GM12878 (cell line): Measurements from ENCODE around the gene ZNF391. TPM values are rescaled to one million over a fixed set of nuclear protein-coding genes. Genes with fewer than 3 reads are reported as not detected.

ENCODE experiments used
- ATAC-seq: fragments of 200-7000 bp; cut with Tn5 transposase; 3 replicates; pipeline ENCODE4 v1.9.1; 2020; ENCODE audit warnings: mild to moderate bottlenecking, moderate library complexity
- BruUV-seq: library from RNA; stranded (reverse); fragments of 400-500 nt; replicated peaks from 2 replicates; lab custom pipeline; 2021; lab: Mats Ljungman, UMichigan
- CTCF ChIA-PET: fragments of 300-600 bp; sonication (Branson Sonifier 250); formaldehyde crosslinking; extraction: SDS; loops from one replicate; lab custom pipeline; 2021; ENCODE audit warnings: inconsistent platforms; lab: Yijun Ruan, JAX
- POLR2A ChIA-PET: fragments of 350-600 bp; formaldehyde crosslinking; extraction: SDS; loops from one replicate; lab custom pipeline; 2021; ENCODE audit warnings: inconsistent platforms; lab: Charles Lee
- RAD21 ChIA-PET: fragments of 300-600 bp; sonication (Branson Sonifier 250); formaldehyde crosslinking; loops from one replicate; lab custom pipeline; 2023; ENCODE audit warnings: antibody characterized with exemption; ENCODE audit not compliant: unreplicated experiment; lab: Charles Lee
- SMC1A ChIA-PET: fragments of 300-600 bp; sonication (Branson Sonifier 250); formaldehyde crosslinking; loops from one replicate; lab custom pipeline; 2023; ENCODE audit not compliant: unreplicated experiment, uncharacterized antibody; lab: Charles Lee
- DNase-seq: peaks from one replicate; pipeline ENCODE4 v3.0.0-alpha.2; 2011; ENCODE audit warnings: low read depth, low spot score
- FAIRE-seq: peaks from 3 replicates; lab custom pipeline; 2011; peaks lifted over from hg19 to GRCh38; lab: Jason Lieb, UNC
- H2AFZ ChIP-seq: 2 replicates; pipeline ENCODE4 v1.6.0; 2011; ENCODE audit warnings: low read depth, low read length, control low read depth; ENCODE audit not compliant: control insufficient read depth
- H3K27ac ChIP-seq: 2 replicates; pipeline ENCODE4 v1.5.1; 2011; ENCODE audit warnings: control low read depth; ENCODE audit not compliant: control insufficient read depth, insufficient read depth
- H3K27me3 ChIP-seq, 2 experiments: replicated peaks in 1 of 2; 2 replicates each; pipeline versions ENCODE4 v1.6.0 to v1.6.1; 2011; ENCODE audit warnings: low read length in 1 of 2; ENCODE audit not compliant: control insufficient read depth in 2 of 2, insufficient read depth in 2 of 2
- H3K36me3 ChIP-seq, 2 experiments: 2 replicates each; pipeline ENCODE4 v1.5.1; 2011; ENCODE audit warnings: low read length in 1 of 2; ENCODE audit not compliant: control insufficient read depth in 2 of 2, insufficient read depth in 2 of 2
- H3K4me1 ChIP-seq: 2 replicates; pipeline ENCODE4 v1.6.1; 2011; ENCODE audit warnings: mild to moderate bottlenecking, low read length, moderate library complexity, mixed read lengths; ENCODE audit not compliant: control insufficient read depth, insufficient read depth
- H3K4me2 ChIP-seq: 2 replicates; pipeline ENCODE4 v1.6.0; 2011; ENCODE audit warnings: control low read depth; ENCODE audit not compliant: control insufficient read depth, insufficient read depth
- H3K4me3 ChIP-seq: fragments of 200-600 bp; sonication (generic); 2 replicates; pipeline ENCODE4 v1.5.1; 2016
- H3K79me2 ChIP-seq: 2 replicates; pipeline ENCODE4 v1.6.0; 2011; ENCODE audit warnings: low read length; ENCODE audit not compliant: control insufficient read depth, insufficient read depth
- H3K9ac ChIP-seq: 2 replicates; pipeline ENCODE4 v1.8.0; 2011; ENCODE audit warnings: low read length, control low read depth, mixed read lengths; ENCODE audit not compliant: control insufficient read depth, insufficient read depth
- H3K9me3 ChIP-seq: replicated peaks from 3 replicates; pipeline ENCODE4 v1.5.1; 2011; ENCODE audit warnings: mild to moderate bottlenecking, low read length; ENCODE audit not compliant: control insufficient read depth, insufficient read depth
- H4K20me1 ChIP-seq: 2 replicates; pipeline ENCODE4 v1.6.0; 2011; ENCODE audit not compliant: control insufficient read depth, insufficient read depth
- CBX5 ChIP-seq: sonication (generic); IDR thresholded peaks from 2 replicates; pipeline ENCODE4 v1.6.1; 2016; ENCODE audit warnings: low read depth, moderate library complexity, mild to moderate bottlenecking, inconsistent platforms
- DPF2 ChIP-seq: fragments of 450-650 bp; IDR thresholded peaks from 2 replicates; pipeline ENCODE4 v1.6.1; 2017; ENCODE audit warnings: mild to moderate bottlenecking
- KLF5 ChIP-seq: fragments of 450-650 bp; IDR thresholded peaks from 2 replicates; pipeline ENCODE4 v1.6.1; 2014; ENCODE audit warnings: mild to moderate bottlenecking; ENCODE audit not compliant: partially characterized antibody
- ZNF274 ChIP-seq: IDR thresholded peaks from one replicate; pipeline ENCODE4 v1.8.0; 2011; ENCODE audit not compliant: insufficient read length, insufficient read depth
- WGBS: methylation state at CpG from one replicate; pipeline ENCODE4 v1.1.6; 2016; ENCODE audit warnings: low lambda C conversion rate; ENCODE audit not compliant: insufficient replicate concordance, insufficient coverage; ENCODE audit errors: missing lambda C conversion rate; 5-methylcytosine and 5-hydroxymethylcytosine counted together
- in situ Hi-C: fragments of 300-500 bp; cut with MboI; formaldehyde crosslinking; loops from 9 replicates; pipeline ENCODE4 v1.14.3; 2018; ENCODE audit warnings: mixed read lengths
- intact Hi-C: fragments of 100-400 bp; cut with micrococcal nuclease; formaldehyde crosslinking; loops from one replicate; pipeline ENCODE4 v1.14.2; 2022; ENCODE audit not compliant: unreplicated experiment
- polyA plus RNA-seq, 11 experiments: library from polyadenylated mRNA; depleted of rRNA in 4 of 11; unstranded in 6 of 11; stranded (reverse) in 5 of 11; fragments of >200 nt; fragmentation: Nextera tagmentation in 4 of 11; fragmentation: Illumina TruSeq in 1 of 11; extraction: Ambion mirVana in 4 of 11; extraction: Trizol in 1 of 11; gene quantifications; 1 replicate in 1 of 11; 2 replicates in 10 of 11; pipeline versions ENCODE4 v1.2.1 to v1.2.3, GENCODE V29; 2011 to 2016; ENCODE audit warnings: inconsistent platforms in 2 of 11, missing spikeins in 2 of 11, low read depth in 1 of 11
- small RNA-seq: library from RNA; depleted of rRNA; stranded (forward); fragments of <200 nt; gene quantifications from one replicate; pipeline ENCODE3, GENCODE V24; 2014
- total RNA-seq, 4 experiments: library from RNA; depleted of rRNA in 3 of 4; stranded (reverse); fragments of >200 nt in 3 of 4; fragmentation: Illumina TruSeq in 1 of 4; extraction: Trizol in 1 of 4; gene quantifications; 2 replicates each; pipeline versions ENCODE4 v1.2.1 to v1.2.3, GENCODE V29; 2013 to 2021

ZNF391 gene
- total and polyA plus RNA-seq, 10 of the 15 experiments (the other 5 are each of a cell fraction or from before 2014, with no cell fraction given): 0.42 to 1.9 (median 1.0) TPM

GRCh38 chr6:27452496-27452897 lies 63.9 kb downstream of the ZNF391 start:
- DNase-seq (no peak), ATAC-seq (no peak), FAIRE-seq (no peak)
- Histone ChIP-seq H3K9me3 (peaks cover 64% of the 10 kb centered on the region), H3K36me3 (peaks cover 21 to 32% of the 10 kb centered on the region in 2 experiments), H4K20me1 (no peaks in the 10 kb centered on the region), H3K9ac (no peak overlapping the region), H3K4me2 (no peak overlapping the region), H3K27me3 (no peaks in the 10 kb centered on the region), H3K27ac (no peak overlapping the region), H3K79me2 (no peaks in the 10 kb centered on the region), H3K4me1 (no peaks in the 10 kb centered on the region), H2AFZ (no peak overlapping the region), H3K4me3 (no peak overlapping the region)
- no peak for TF ChIP-seq DPF2
- peak; percentile 94 for TF ChIP-seq CBX5
- TF ChIP-seq KLF5: peak; percentile 84
- peak; percentile 95 for TF ChIP-seq ZNF274
- WGBS: 98% methylated on average over 3 of the region's 3 CpGs
- ChIA-PET CTCF (no interaction called here), RAD21 (no interaction called here), POLR2A (no interaction called here), SMC1A (interaction anchor here (0.9 kb wide), 1 partner anchor 27 kb away, joined by 3 read pairs; no protein-coding TSS in a partner anchor)
- in situ Hi-C loops: no loop called here
- intact Hi-C loops: no loop called here
- BruUV-seq: TSS peak; percentile 29

Small RNA genes within 50 kb of the gene (small RNA-seq; reads per million reads assigned to genes)
- not detected for gene MCFD2P1

Other genes starting within 250 kb of the ZNF391 start
- gene PRSS16, start 141.1 kb upstream of the ZNF391 start, total RNA-seq (2014; rRNA removed): 3.4 TPM in 2 replicates
- 2.1 TPM in 2 replicates for gene PRSS16, start 141.1 kb upstream of the ZNF391 start, total RNA-seq (2014; rRNA removed; fragmentation: Illumina TruSeq; extraction: Trizol)
- 5.9 and 7.1 TPM in 2 replicates for gene PRSS16, start 141.1 kb upstream of the ZNF391 start, total RNA-seq (2021)
- gene PRSS16, start 141.1 kb upstream of the ZNF391 start, polyA plus RNA-seq (2011; rRNA removed): 2.3 and 2.4 TPM in 2 replicates
- 6.8 and 7.7 TPM in 2 replicates for gene PRSS16, start 141.1 kb upstream of the ZNF391 start, polyA plus RNA-seq (2014; fragmentation: Illumina TruSeq; extraction: Trizol)
- 1 to 10 TPM; 5.9 to 8.2 TPM for gene PRSS16, start 141.1 kb upstream of the ZNF391 start, polyA plus RNA-seq (2014; fragmentation: Nextera tagmentation; extraction: Ambion mirVana)
- gene PRSS16, start 141.1 kb upstream of the ZNF391 start, polyA plus RNA-seq (2014; rRNA removed): 9.6 and 12.8 TPM in 2 replicates
- 1 to 10 TPM; 6.1 to 8.3 TPM for gene PRSS16, start 141.1 kb upstream of the ZNF391 start, polyA plus RNA-seq (2016; fragmentation: Nextera tagmentation; extraction: Ambion mirVana)
- gene POM121L2, start 76.5 kb upstream of the ZNF391 start, total RNA-seq (2014; rRNA removed): not detected in 2 replicates
- not detected in 2 replicates for gene POM121L2, start 76.5 kb upstream of the ZNF391 start, total RNA-seq (2014; rRNA removed; fragmentation: Illumina TruSeq; extraction: Trizol)
- not detected in 2 replicates for gene POM121L2, start 76.5 kb upstream of the ZNF391 start, total RNA-seq (2021)
- gene POM121L2, start 76.5 kb upstream of the ZNF391 start, polyA plus RNA-seq (2011; rRNA removed): not detected in 2 replicates
- gene POM121L2, start 76.5 kb upstream of the ZNF391 start, polyA plus RNA-seq (2014; fragmentation: Illumina TruSeq; extraction: Trizol): 0.04 TPM in 1 of 2 replicates, not detected in the other
- not detected for gene POM121L2, start 76.5 kb upstream of the ZNF391 start, polyA plus RNA-seq (2014; fragmentation: Nextera tagmentation; extraction: Ambion mirVana)
- gene POM121L2, start 76.5 kb upstream of the ZNF391 start, polyA plus RNA-seq (2014; rRNA removed): not detected in 2 replicates
- not detected for gene POM121L2, start 76.5 kb upstream of the ZNF391 start, polyA plus RNA-seq (2016; fragmentation: Nextera tagmentation; extraction: Ambion mirVana)
- gene ZNF184, start 84.3 kb downstream of the ZNF391 start, total RNA-seq (2014; rRNA removed): 7.4 and 10.7 TPM in 2 replicates
- 14.5 and 15.1 TPM in 2 replicates for gene ZNF184, start 84.3 kb downstream of the ZNF391 start, total RNA-seq (2014; rRNA removed; fragmentation: Illumina TruSeq; extraction: Trizol)
- gene ZNF184, start 84.3 kb downstream of the ZNF391 start, total RNA-seq (2021): 7.6 and 7.7 TPM in 2 replicates
- gene ZNF184, start 84.3 kb downstream of the ZNF391 start, polyA plus RNA-seq (2011; rRNA removed): 12.0 and 20.5 TPM in 2 replicates
- gene ZNF184, start 84.3 kb downstream of the ZNF391 start, polyA plus RNA-seq (2014; fragmentation: Illumina TruSeq; extraction: Trizol): 10.3 and 13.0 TPM in 2 replicates
- 1 to 10 TPM; 4.5 to 5.4 TPM for gene ZNF184, start 84.3 kb downstream of the ZNF391 start, polyA plus RNA-seq (2014; fragmentation: Nextera tagmentation; extraction: Ambion mirVana)
- gene ZNF184, start 84.3 kb downstream of the ZNF391 start, polyA plus RNA-seq (2014; rRNA removed): 2.8 and 4.1 TPM in 2 replicates
- 10 to 100 TPM in 1 of 2 experiments, 1 to 10 TPM in 1; 8.9 to 10.6 TPM for gene ZNF184, start 84.3 kb downstream of the ZNF391 start, polyA plus RNA-seq (2016; fragmentation: Nextera tagmentation; extraction: Ambion mirVana)